ENCODE measurements around the gene CREB3L1. TPM values are rescaled to one million over a fixed set of nuclear protein-coding genes. Genes with fewer than 3 reads are reported as not detected.

Gene CREB3L1
- total and polyA plus RNA-seq, 4 donors = 16.8 to 54.0 (median 36.8) TPM

DNA sequence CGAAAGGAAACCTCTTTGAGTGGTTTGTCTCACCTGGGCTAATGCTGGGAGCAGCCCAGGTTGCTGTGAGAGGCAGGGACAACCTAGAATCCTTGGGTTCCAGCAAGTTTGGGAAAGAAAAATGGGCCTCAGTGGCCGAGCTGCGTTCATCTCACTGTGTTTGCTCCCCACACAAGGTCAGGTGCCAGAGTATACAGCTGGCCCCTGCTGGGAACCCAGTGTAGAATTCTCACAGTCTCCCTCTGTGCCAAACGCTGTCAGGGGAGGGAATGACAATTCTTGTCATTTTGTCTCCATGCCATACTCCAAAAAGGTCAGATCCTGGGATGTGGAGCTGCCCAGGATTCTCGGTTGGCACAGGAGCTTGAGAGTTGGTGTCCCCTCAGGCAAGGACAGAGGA is 74.1 kb downstream of the CREB3L1 start:
- Histone ChIP-seq H3K4me1 (ENCODE audit: control insufficient read depth in 5 of 5, insufficient read depth in 5 of 5, low read length in 5 of 5) (peaks cover 3 to 33% (median 9%) of the 10 kb centered on the region in 5 donors), H3K27me3 (ENCODE audit: control insufficient read depth in 3 of 3, insufficient read depth in 3 of 3, low read length in 2 of 3) (peaks cover 0 to under 1% (median 0%) of the 10 kb centered on the region in 3 donors), H3K4me3 (no peak overlapping the region), H3K9ac (ENCODE audit: insufficient read depth in 1 of 2, low read length in 2 of 2) (no peak overlapping the region), H3K9me3 (ENCODE audit: control insufficient read depth in 4 of 4, insufficient read depth in 3 of 4, low read length in 3 of 4) (no peaks in the 10 kb centered on the region), H3K27ac (ENCODE audit: low read depth in 1 of 2, low read length in 1 of 2) (no peak overlapping the region), H3K36me3 (ENCODE audit: control insufficient read depth in 4 of 4, insufficient read depth in 4 of 4, low read length in 4 of 4) (peaks cover 0 to 4% (median 0%) of the 10 kb centered on the region in 4 donors)
- TF ChIP-seq, protein P1, sequence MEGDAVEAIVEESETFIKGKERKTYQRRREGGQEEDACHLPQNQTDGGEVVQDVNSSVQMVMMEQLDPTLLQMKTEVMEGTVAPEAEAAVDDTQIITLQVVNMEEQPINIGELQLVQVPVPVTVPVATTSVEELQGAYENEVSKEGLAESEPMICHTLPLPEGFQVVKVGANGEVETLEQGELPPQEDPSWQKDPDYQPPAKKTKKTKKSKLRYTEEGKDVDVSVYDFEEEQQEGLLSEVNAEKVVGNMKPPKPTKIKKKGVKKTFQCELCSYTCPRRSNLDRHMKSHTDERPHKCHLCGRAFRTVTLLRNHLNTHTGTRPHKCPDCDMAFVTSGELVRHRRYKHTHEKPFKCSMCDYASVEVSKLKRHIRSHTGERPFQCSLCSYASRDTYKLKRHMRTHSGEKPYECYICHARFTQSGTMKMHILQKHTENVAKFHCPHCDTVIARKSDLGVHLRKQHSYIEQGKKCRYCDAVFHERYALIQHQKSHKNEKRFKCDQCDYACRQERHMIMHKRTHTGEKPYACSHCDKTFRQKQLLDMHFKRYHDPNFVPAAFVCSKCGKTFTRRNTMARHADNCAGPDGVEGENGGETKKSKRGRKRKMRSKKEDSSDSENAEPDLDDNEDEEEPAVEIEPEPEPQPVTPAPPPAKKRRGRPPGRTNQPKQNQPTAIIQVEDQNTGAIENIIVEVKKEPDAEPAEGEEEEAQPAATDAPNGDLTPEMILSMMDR (IDR thresholded peaks at IDR 0.05; ENCODE audit: control extremely low read depth, extremely low read depth) = no peak
- 73 to 80% methylated on average over 5 of the region's 5 CpGs for WGBS, 2 donors
- DNase-seq (no peak), ATAC-seq (ENCODE audit: insufficient read depth, low FRiP score) (no peak)

DNA sequence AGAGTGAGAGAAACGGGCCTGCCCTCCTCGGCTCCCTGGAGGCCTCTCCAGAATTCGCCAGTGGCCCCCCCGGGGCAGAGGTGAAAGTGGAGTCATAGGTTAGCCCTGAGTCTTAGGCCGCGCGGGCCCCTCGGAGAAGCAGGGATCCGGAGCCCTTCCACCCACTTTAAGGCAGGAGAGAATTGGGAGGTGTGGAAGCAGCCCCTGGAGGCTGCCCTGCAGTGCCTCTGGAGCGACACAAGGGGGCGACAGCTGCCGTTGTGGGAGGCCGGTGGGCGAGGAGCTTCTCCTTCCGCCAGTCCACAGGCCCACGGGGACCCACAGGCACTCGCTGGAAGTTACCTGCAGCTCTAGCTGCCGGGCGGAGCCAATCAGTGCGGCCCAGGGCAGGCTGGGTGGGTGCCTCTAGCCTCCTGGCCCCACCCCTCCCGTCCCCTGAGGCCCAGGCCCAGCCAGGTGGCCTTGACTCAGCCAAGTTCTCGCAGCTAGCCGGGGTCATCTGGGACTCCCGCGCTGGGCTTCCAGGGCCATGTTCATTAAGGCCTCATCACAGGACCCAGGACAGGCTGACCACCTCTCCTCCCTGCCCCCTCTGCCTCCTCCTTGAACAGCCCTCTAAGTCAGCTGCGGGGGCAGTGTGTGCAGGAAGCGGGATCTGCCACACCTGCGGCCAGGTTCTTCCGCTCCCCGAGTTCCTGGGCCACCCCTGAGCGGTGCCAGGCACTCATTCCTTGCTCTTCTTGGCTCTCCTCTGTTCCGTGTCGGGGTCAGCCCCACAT is 74.8 kb downstream of the CREB3L1 start:
- TF ChIP-seq, protein P1 (IDR thresholded peaks at IDR 0.05; ENCODE audit: control extremely low read depth, extremely low read depth) = peak; percentile 42
- 62 to 63% methylated on average over 30 to 33 of the region's 33 CpGs for WGBS, 2 donors
- no peak overlapping the region for H3K9ac ChIP-seq (ENCODE audit: insufficient read depth in 1 of 2, low read length in 2 of 2)
- no peaks in the 10 kb centered on the region for H3K27me3 ChIP-seq (ENCODE audit: control insufficient read depth in 3 of 3, insufficient read depth in 3 of 3, low read length in 2 of 3)
- peak in 1 of 3 donors; percentile 55 for DNase-seq
- peaks cover 0 to 4% (median 0%) of the 10 kb centered on the region in 4 donors for H3K36me3 ChIP-seq (ENCODE audit: control insufficient read depth in 4 of 4, insufficient read depth in 4 of 4, low read length in 4 of 4)
- no peaks in the 10 kb centered on the region for H3K9me3 ChIP-seq (ENCODE audit: control insufficient read depth in 4 of 4, insufficient read depth in 3 of 4, low read length in 3 of 4)
- H3K4me1 ChIP-seq (ENCODE audit: control insufficient read depth in 5 of 5, insufficient read depth in 5 of 5, low read length in 5 of 5) = peaks cover 0 to 36% (median 9%) of the 10 kb centered on the region in 5 donors
- H3K27ac ChIP-seq (ENCODE audit: low read depth in 1 of 2, low read length in 1 of 2) = no peak overlapping the region
- no peak for ATAC-seq (ENCODE audit: insufficient read depth, low FRiP score)
- no peak overlapping the region for H3K4me3 ChIP-seq

DNA sequence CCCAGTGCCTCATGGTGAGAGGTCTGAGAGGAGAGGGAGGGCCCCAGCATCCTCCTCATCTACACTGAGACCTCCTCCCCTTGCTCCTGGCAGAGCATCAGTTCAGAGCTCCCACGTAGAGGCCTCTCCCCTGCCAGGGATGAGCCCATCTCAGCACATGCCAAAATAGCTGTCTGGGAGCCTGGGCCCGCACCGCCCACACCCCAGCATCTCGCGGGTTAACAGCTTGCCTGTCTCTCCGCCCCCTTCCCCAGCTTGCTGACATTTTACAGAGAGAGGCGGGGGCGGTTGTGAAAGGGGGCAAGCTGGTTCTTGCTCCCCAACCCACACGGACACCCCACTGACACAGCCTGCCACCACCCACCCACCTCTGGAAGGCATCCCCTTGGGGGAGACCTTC is 76.2 kb downstream of the CREB3L1 start:
- no peak overlapping the region for H3K9ac ChIP-seq (ENCODE audit: insufficient read depth in 1 of 2, low read length in 2 of 2)
- no peak for ATAC-seq (ENCODE audit: insufficient read depth, low FRiP score)

More for the DNA sequence above, 76.2 kb downstream of the CREB3L1 start:
- H3K27ac ChIP-seq (ENCODE audit: low read depth in 1 of 2, low read length in 1 of 2) = no peak overlapping the region
- TF ChIP-seq, protein P1 (IDR thresholded peaks at IDR 0.05; ENCODE audit: control extremely low read depth, extremely low read depth) = no peak
- H3K4me3 ChIP-seq = no peak overlapping the region
- 61 to 65% methylated on average over 9 of the region's 9 CpGs for WGBS, 2 donors
- H3K36me3 ChIP-seq (ENCODE audit: control insufficient read depth in 4 of 4, insufficient read depth in 4 of 4, low read length in 4 of 4) = peaks cover 0 to 4% (median 0%) of the 10 kb centered on the region in 4 donors
- DNase-seq = peak in 1 of 3 donors; percentile 56
- no peaks in the 10 kb centered on the region for H3K9me3 ChIP-seq (ENCODE audit: control insufficient read depth in 4 of 4, insufficient read depth in 3 of 4, low read length in 3 of 4)
- H3K4me1 ChIP-seq (ENCODE audit: control insufficient read depth in 5 of 5, insufficient read depth in 5 of 5, low read length in 5 of 5) = peaks cover 0 to 26% (median 4%) of the 10 kb centered on the region in 5 donors
- H3K27me3 ChIP-seq (ENCODE audit: control insufficient read depth in 3 of 3, insufficient read depth in 3 of 3, low read length in 2 of 3) = no peaks in the 10 kb centered on the region

Measured in lung (tissue), 12 donors.